GM21717 (cell line): ENCODE results near the gene RTF1.

Experiments
- ATAC-seq: cut with Tn5 transposase; IDR thresholded peaks from one replicate; pipeline ENCODE4 v1.9.1; 2021; ENCODE audit warnings: mild to moderate bottlenecking, moderate library complexity; ENCODE audit not compliant: unreplicated experiment

The RTF1 gene

DNA sequence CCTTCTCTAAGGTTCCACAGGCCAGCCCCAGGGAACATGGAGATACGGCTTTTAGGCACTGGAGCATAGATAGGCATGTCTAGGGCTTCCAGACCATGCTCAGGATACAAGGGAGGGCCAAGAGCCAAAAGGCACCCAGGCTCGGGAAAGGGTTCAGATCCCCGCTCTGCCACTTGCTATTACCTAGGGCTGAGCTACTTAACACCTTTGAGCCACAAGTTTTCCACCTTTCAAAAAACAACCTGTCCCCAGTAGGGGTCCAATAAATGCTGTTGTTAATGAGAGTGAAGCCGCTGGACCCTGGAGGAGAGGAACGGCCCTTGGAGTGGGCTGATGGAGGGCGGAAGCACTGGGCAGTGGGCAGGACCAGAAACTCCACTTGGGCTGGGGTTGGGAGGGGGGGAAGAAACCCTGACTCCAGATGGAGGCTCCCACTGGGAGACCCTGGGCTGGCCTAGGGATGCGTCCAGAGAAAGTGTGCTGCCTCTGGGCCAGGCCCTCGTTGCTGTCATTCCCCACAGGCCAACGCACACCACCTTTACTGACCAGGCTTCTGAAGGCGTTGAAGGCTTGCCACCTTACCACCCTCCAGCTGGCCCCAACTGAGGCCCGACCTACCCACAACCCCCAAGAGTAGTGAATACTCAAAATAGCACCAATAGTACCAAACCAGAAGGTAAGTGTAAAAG is 68.2 kb downstream of the RTF1 start:
- no peak for ATAC-seq

DNA sequence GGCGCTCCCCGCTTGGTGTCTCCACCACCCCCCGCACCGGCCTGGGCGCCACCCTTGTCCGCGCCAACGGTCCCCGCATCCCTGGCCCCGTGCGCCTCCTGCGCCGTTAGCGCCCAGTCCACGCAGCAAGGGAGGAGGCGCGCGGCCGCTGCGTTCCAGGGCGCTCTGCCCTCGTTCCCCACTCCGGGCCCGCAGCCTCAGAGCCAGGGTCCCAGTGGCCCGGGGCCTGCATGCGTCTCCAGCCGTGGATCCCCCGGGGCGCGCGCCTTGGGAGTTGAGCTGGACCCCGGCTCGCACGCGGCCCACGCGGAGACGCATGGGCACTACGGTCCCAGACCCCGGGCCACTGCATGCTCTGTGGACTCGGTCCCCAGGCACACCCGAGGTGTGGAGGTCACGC is 69.4 kb downstream of the RTF1 start:
- no peak for ATAC-seq

GRCh38 chr15:41487381-41487780 is 70.5 kb downstream of the RTF1 start:
- ATAC-seq: no peak

- ATAC-seq: no peak
Observed at GRCh38 chr15:41487802-41488201, 70.9 kb downstream of the RTF1 start.

DNA sequence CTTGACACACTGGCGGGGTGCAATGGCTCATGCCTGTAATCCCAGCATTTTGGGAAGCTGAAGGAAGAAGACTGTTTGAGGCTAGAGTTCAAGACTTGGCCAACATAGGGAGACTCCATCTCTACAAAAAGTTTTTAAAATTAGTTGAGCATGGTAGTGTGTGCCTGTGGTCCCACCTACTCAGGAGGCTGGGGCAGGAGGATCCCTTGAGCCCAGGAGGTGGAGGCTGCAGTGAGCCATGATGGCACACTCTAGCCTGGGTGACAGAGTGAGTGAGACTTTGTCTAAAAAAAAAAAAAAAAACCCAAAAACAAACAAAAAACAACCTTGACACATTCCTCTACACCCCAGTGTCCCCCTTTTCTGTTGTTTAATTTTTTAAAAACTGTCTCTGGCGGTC is 72.7 kb downstream of the RTF1 start:
- ATAC-seq: no peak

DNA sequence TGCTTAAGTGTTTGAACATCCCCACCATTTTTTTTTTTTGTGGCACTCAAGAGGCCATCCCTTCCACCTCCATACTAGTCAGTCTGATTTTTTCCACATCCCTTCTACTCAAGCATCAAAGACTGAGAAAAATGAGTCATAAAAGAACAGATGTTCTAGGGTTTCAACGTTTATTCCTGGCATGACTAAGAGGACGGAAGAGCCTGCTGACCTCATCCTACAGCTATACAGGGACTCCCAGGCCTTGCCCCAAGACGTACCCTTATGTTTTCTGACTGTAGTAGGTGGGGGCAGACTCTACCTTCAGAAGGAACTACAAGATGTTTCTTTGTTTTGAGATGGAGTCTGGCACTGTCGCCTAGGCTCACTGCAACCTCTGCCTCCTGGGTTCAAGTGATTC is 73.5 kb downstream of the RTF1 start:
- ATAC-seq: no peak

- ATAC-seq: no peak
Observed at GRCh38 chr15:41491889-41492288, 75.0 kb downstream of the RTF1 start.

DNA sequence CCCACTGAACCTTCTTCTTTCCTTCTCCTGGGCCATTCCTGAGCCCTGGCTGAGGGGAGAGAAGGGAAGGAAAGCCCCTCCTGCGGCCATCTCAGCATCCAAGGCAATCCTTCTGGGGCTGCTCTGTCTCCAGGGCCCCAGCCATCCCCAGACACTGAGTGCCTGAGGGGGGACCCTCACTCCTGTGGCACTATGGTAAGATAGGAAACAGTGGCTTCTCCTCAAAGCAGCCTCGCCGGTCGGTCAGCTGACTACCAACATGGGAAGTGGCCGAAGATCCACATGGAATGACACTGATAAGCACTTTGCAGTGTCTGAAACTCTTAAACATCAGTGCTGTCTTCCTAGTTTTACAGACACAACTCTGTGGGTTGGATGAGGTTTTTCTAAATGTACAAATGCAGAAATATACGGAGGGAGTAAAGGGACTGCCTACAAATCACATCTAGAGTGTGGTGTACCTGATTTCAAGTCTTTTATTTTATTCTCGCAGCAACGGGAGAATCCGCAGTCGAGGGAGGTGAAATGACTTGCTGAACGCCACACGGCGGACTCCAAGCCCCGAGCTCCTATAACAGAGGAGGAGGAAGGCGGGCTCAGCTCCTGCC is 75.8 kb downstream of the RTF1 start:
- ATAC-seq: no peak

DNA sequence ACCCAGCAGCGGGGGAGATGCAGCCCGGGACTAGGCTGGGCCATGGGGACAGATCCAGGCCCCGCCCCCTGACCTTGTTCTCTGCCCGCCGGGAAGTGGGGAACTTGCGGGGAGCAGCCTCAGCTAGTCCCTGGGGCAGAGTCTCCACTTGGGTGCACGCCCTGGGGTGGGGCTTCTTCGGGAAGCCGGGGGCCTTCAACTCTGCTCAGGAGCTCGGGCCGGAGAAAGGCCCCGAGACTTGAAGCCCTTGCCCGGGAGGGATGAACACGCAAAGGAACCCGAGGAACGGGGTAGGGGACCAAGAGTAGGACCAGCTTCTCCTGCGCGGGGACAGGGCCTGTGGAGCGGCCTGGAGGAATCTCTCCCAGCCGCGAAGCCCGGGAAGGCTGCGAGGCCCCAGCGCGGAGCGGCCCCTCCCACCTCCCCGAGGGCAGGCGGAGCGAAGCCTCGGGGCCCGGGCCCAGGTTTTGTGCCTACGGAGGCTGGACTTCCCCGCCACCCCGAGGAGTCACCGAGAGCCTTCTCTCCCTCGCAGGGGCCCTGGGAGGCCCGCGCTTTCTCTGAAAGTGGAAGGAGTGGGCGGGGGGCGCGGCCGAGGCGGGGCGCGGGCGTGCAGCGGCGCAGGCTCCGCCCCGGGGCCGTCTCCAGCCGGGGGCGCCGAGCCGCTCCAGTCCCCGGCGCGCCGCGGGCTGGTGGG is 76.5 kb downstream of the RTF1 start, which contains the start of gene ITPKA:
Gene ITPKA (plus strand): TSS at position 670 of the 697 bp plus-strand sequence. CDS start 54 bp downstream, outside the sequence.
- ATAC-seq: peak; percentile 67

- peak; percentile 8 for ATAC-seq
Observed at GRCh38 chr15:41493902-41494189, 77.0 kb downstream of the RTF1 start.

GRCh38 chr15:41494190-41494921 is 77.5 kb downstream of the RTF1 start:
- peak; percentile 6 for ATAC-seq

DNA sequence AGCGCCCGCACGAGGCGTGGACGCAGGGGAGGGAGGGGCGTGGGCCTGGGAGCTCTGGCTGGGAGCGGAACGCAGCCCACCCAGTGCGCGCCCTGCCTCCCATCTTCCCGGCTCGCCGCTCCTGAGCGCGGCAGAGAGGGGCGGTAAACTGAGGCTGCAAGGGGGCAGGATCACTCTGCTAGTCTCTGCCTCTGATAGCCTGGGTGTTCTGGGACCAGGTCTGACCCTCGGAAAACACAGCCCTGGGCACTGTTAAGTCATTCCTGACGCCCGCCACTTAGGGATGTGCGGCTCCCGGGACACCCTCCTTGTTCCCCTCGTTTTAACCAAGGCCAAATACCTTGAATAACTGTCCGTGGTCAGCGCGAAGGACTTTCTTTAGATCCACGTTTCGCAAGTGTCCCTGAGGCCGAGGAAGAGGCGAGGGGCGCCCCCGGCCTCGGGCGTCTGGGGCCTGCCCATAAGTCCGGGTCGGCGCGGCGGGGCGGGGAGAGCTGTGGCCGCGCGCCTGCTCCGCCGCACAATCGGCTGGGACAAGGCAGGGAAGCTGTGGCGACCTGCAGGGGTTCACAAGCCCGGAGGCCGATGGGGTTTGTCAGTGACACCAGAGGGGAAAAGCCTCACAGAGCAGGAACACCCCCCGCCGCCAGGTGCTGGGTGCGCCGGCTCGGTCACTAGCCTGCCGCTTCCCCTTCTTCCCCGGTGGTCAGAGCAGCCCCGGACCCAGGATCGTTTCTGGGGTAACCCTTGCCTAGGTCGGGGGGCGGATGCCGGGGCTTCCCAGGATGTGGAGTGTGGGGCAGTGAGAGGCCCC is 78.2 kb downstream of the RTF1 start:
- ATAC-seq: no peak

DNA sequence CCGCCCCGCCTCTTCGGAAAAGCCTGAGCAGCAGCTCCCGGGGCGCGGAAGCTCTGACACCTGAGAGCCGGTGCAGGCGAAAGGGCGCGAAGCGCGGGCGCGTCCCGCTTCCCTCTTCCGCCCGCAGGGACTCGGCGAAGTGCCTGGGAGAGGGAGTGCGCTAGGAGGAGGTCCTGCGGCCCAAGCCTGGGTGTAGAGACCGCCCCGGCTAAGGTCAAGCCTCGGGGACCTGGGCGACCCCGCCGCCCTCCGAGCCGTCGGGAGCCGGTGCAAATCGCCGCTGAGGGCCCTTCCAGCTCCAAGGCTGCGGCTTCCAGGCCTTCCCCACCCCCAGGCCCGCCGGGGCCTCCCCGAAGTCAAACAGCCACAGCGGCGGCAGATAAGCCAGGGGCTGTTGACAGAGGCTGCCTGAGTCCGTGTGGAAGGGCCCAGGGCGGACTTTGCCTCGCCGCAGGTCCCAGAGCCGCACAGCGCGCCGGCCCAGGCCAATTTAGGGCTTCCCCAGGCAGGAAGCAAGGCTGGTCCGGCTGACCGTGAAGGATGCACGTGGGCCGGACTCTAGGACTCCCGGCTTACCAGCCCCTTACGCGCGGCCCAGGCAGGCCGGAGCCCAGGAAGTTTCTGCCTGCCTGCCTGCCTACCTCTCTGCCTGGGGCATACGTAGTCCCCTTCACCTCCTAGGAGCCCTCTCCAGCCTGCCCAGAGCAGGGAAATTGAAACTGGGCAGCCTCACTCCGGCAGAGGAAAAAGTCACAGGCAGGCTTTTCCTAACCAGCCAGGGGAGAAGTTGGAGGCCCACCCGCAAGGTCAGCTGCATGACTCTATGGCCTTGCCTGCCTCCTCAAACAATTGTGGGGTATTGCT is 79.1 kb downstream of the RTF1 start:
- no peak for ATAC-seq

- ATAC-seq: no peak
Observed at GRCh38 chr15:41498657-41499056, 81.8 kb downstream of the RTF1 start.

GRCh38 chr15:41499109-41499851 is 82.4 kb downstream of the RTF1 start:
- no peak for ATAC-seq

DNA sequence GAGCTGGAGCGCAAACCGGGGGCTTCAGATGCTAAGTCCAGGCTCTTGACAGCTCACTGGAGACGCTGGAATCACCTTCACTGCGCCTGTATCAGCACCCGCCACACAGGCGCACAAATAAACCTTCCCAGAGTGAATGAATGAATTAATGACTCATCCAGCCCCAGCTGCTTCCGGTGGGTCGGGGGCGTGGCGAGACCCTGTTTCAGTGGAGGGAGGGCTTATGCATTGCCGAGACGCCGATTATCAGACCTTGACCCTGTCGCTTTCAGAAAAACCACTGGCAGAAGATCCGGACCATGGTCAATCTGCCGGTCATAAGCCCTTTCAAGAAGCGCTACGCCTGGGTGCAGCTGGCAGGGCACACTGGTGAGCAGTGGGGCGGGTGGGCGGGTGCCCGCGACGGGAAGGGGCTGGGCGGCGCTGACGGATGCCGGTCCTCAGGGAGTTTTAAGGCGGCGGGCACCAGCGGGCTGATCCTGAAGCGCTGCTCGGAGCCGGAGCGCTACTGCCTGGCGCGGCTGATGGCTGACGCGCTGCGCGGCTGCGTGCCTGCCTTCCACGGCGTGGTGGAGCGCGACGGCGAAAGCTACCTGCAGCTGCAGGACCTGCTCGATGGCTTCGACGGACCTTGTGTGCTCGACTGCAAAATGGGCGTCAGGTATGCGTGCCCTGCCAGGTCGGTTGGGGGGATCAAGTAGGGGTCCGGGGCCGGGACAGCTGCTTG is 84.5 kb downstream of the RTF1 start:
- no peak for ATAC-seq

DNA sequence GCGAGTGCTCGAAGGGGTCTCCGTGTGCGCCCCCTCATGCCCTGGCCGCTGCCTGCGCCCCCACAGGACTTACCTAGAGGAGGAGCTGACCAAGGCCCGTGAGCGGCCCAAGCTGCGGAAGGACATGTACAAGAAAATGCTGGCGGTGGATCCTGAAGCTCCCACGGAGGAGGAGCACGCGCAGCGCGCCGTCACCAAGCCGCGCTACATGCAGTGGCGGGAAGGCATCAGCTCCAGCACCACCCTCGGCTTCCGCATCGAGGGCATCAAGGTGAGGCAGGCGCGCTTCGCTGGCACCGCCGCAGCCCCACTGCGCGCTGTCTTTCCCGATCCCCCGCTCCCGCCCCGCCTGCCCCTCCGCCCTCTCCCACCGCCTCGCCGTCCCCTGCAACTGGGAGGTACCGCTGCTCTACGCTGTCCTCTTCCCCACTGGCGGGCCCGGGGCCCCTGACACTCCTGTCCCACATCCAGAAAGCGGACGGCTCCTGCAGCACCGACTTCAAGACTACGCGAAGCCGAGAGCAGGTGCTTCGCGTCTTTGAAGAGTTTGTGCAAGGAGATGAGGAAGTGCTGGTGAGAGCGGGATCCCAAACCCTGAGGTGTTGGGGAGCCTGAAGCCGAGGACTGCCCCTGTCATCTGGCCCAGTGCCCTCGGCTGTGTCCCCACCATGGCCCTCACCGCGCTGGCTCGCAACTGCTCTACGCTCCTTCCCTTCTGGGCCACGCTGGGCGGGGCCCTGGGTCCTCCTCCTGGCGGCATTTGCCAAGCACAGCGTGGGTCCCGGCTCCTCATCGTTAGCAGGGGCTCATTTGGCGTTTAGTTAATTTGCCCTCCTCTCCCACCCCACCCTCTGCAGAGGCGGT is 85.3 kb downstream of the RTF1 start:
- ATAC-seq: no peak
